ENCODE data around the gene DPM1.

The DPM1 gene

GRCh38 chr20:50915424-50915823, 42.9 kb downstream of the DPM1 start:
- no peak overlapping the region for H3K4me3 ChIP-seq (ENCODE audit: low read depth, low read length)
- TF ChIP-seq CTCF (conservative IDR thresholded peaks at IDR 0.05; ENCODE audit: low read depth, low read length): no peak
- peak; percentile 43 for DNase-seq (ENCODE audit: low read depth)

GRCh38 chr20:50913690-50914375, 44.5 kb downstream of the DPM1 start:
- peak; percentile 76 for DNase-seq (ENCODE audit: low read depth)
- H3K4me3 ChIP-seq (ENCODE audit: low read depth, low read length): no peak overlapping the region
- no peak for TF ChIP-seq CTCF (conservative IDR thresholded peaks at IDR 0.05; ENCODE audit: low read depth, low read length)

DNA sequence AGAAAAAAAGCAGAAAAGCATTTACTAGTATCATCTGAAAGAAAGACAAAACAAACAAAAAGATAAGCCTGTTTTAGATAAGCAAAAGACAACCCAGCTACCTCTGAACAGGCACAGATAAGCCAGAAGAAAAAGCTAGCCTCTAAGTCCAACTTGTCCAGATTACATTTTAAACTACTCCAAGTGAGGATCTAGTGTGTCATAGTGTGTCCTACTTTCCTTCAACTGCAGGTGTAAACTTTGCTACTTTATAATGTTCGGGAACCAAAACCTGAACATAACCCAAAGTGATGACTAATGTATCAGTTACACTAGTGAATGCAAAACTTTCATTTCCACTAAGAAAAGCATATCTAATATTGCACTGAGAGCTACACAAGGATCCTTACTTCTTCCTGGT, 46.6 kb downstream of the DPM1 start:
- no peak for DNase-seq (ENCODE audit: low read depth)
- TF ChIP-seq CTCF (conservative IDR thresholded peaks at IDR 0.05; ENCODE audit: low read depth, low read length): no peak
- H3K4me3 ChIP-seq (ENCODE audit: low read depth, low read length): no peak overlapping the region

DNA sequence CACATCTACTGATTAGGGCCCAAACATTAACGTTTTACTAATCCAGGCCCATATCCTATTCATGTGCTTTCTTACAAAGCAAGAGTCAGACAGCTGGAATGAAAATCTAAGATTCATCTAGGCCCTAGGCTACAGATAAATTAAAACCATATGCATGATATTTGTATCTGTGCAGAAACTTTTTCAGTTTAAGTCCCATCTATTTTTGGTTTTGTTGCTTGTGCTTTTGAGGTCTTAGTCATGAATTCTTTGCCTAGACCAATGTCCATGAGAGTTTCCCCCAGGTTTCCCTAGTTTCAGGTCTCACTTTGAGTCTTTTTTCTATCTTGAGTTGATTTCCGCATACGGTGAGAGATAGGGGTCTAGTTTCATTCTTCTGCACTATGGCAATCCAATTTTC, 47.3 kb downstream of the DPM1 start:
- no peak for DNase-seq (ENCODE audit: low read depth)
- H3K4me3 ChIP-seq (ENCODE audit: low read depth, low read length): no peak overlapping the region
- TF ChIP-seq CTCF (conservative IDR thresholded peaks at IDR 0.05; ENCODE audit: low read depth, low read length): no peak

- no peak overlapping the region for H3K4me3 ChIP-seq (ENCODE audit: low read depth, low read length)
- DNase-seq (ENCODE audit: low read depth): no peak
- no peak for TF ChIP-seq CTCF (conservative IDR thresholded peaks at IDR 0.05; ENCODE audit: low read depth, low read length)
Measured at GRCh38 chr20:50909413-50909812, 48.9 kb downstream of the DPM1 start.

DNA sequence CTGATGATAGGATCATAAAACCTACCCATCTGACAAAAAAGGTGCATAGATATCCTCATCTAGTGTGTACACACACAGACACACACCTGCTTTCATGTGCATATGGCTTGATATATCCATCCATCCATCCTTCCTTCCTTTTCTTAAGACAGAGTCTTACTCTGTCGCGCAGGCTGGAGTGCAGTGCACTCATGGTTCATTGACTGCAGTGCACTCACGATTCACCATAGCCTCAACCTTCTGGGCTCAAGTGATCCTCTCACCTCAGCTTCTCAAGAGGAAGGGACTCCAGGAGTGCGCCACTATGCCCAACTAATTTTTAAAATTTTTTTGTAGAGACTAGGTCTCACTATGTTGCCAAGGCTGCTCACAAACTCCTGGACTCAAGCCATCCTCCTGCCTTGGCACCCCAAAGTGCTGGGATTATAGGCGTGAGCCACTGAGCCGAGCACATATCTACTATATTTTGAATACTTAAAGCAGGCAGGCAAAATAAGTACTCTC, 54.2 kb downstream of the DPM1 start:
- no peak for DNase-seq (ENCODE audit: low read depth)
- H3K4me3 ChIP-seq (ENCODE audit: low read depth, low read length): no peak overlapping the region
- TF ChIP-seq CTCF (conservative IDR thresholded peaks at IDR 0.05; ENCODE audit: low read depth, low read length): no peak

All from choroid plexus epithelial cell (primary cell).